GM11168 (cell line): ENCODE data around the gene CABLES1.
"Not testable (repeated sequence)": the region's sequence is repeated elsewhere in the genome, so short reads cannot be mapped to it uniquely, and the experiment has no call there.

ENCODE experiments used
- in situ Hi-C: fragments of 300-500 bp; cut with MboI; formaldehyde crosslinking; loops from one replicate; pipeline ENCODE4 v1.12.0; 2022; ENCODE audit warnings: low sequenced_read_pairs; ENCODE audit not compliant: unreplicated experiment

CABLES1 gene

GRCh38 chr18:23107718-23108117 is 27.6 kb upstream of the CABLES1 start:
- in situ Hi-C loops = no loop called here

DNA sequence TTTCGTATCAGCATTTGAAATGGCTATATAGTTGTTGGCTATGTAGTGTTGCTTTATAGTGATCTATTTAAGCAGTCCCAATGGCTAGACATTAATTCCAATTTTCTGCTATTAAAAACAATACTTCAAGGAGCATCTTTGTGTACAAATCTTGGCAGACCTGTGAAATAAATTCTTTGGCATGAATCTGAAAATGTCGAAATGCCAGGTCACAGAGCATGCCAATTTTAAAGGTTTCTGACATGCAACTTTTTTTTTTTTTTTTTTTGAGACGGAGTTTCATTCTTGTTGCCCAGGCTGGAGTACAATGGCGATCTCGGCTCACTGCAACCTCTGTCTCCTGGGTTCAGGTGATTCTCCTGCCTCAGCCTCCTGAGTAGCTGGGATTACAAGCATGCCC is 26.8 kb upstream of the CABLES1 start:
- in situ Hi-C loops = no loop called here

- in situ Hi-C loops = not testable (repeated sequence)
Observed at GRCh38 chr18:23109163-23109562, 26.1 kb upstream of the CABLES1 start.

- in situ Hi-C loops = no loop called here
Observed at GRCh38 chr18:23113576-23113975, 21.7 kb upstream of the CABLES1 start.

GRCh38 chr18:23114171-23114881 is 21.0 kb upstream of the CABLES1 start:
- in situ Hi-C loops = no loop called here

DNA sequence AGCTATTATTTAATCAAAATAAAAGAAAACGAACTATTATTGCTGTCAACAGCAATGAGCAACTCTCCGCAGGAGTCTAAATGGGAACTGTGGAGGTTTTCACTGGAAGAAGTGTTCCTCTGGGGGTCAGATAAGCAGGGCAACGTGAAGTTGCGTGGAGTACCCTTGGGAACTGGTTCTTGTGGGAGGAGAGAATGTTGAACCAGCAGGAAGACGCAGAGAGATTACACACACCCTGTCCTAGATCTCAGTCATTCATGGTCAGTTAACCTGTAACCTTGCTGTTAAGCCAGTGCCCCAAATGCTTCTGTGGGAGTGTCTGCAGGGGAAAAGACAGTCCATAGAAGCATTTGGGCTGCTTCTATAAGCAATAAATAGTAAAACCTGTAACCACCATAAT is 20.4 kb upstream of the CABLES1 start:
- in situ Hi-C loops = no loop called here

DNA sequence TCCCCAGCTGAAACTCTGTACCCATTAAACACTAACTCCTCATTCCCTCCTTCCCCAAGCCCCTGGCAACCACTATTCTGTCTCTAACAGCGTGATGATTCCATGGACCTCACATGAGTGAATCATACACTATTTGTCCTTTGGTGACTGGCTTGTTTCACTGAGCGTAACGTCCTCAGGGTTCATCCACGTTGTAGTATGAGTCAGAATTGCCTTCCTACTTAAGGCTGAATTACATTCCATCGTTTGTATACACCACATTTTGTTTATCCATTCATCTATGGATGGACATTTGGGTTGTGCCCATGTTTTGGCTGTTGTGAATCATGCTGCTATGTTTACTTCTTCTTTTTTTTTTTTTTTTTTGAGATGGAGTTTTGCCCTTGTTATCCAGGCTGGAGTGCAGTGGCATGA is 19.6 kb upstream of the CABLES1 start:
- in situ Hi-C loops = no loop called here

DNA sequence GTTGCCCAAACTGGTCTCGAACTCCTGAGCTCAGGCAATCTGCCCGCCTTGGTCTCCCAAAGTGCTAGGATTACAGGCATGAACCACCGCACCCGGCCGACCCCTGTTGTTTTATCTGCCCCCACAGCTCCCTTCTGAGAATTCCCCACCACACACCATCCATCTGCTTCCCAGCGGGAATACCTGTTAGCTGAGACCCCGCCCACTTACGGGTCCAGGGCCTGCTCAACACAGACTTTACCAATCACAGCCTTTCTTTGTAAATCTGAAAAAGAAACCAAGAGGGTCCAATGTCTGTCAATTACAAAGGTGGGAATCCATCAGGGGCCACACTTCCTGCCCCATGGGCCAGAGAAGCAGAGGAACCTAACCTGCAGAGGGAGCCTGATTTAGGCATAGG is 14.2 kb upstream of the CABLES1 start:
- in situ Hi-C loops = no loop called here

DNA sequence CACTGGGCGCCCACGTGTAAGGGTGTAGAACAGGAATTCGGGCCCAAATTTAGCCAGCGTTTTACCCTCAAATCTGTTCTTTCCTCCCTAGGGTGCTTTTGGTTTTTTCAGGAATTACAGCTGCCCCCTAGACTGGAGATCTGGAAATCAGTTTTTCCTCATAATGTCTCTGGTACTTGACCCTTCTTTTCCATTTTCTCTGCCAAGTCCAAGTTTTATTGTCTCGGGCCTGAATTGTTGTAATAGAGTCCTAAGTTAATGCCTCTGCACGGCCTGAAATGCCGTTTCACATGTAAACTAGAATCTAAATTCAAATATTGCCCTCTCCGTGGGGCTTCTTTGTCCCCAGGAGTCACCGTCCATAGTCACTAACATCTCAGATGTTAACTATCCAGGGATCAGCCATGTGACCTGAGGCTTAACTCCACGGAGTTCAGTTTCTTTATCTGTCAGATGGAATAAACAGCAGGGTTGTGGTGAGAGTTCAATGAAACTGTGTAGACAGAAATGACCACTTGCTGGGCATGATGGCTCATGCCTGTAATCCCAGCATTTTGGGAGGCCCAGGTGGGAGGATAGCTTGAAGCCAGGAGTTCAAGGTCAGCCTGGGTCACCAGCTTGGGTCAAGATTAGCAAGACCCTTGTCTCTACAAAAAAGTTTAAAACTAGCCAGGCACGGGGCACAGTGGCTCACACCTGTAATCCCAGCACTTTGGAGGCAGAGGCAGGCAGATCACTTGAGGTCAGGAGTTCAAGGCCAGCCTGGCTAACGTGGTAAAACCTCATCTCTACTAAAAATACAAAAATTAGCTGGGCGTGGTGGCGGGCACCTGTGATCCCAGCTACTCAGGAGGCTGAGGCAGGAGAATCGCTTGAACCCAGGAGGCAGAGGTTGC is 12.7 kb upstream of the CABLES1 start:
- in situ Hi-C loops = no loop called here

GRCh38 chr18:23126376-23127056 is 8.8 kb upstream of the CABLES1 start:
- in situ Hi-C loops = no loop called here

DNA sequence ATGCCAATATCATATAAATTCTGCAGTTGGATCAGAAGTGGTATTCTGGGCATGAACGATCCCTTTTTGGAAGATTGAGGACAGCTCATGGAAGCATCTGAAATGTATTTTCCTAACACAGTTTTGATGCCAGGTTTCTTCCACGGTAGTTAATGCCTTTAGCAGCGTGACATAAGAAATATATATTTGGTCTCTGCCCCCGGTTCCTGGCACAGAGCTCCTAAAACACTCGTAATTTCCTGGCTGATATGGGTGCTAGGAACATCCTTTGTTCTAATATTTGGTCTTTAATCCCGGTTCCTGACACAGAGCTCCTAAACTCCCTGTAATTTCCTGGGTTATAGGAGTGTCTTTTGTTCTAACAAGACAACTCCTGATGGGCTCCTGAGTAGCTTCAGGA is 8.2 kb upstream of the CABLES1 start:
- in situ Hi-C loops = no loop called here

DNA sequence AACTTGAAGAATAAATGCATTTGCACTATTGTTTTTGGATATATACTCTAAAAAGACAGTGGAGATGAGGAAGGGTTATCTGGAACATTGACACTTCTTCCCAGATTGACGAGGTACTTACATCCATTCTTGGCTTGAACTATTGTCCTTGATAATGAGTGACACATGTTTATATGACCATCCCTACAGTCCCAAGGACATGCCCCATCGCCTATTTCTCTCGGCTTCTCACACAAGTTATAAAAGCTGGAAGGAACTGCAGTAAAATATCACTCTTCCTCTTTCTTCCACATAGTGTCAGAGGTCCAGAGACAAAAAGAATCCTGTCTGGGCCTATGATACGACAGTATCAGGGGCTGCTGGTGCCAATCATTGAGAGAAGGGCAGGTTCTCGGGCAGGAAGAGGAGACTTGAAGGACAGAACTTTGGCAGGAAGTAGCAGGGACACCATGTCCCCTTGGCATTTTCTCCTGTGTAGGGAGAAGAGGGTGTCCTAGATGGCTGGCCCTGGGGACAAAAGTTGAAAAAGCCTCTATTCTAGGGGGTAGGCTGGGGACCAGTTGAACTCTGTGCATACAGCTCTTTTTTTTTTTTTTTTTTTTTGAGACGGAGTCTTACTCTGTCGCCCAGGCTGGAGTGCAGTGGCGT is 5.8 kb upstream of the CABLES1 start:
- in situ Hi-C loops = loop anchor here (10.0 kb wide), 1 partner anchor 225 kb away; no protein-coding TSS in a partner anchor

- in situ Hi-C loops = loop anchor here (10.0 kb wide), 1 partner anchor 223 kb away; no protein-coding TSS in a partner anchor
Observed at GRCh38 chr18:23131693-23132319, 3.5 kb upstream of the CABLES1 start.

- in situ Hi-C loops = loop anchor here (10.0 kb wide), 1 partner anchor 221 kb away; no protein-coding TSS in a partner anchor
Observed at GRCh38 chr18:23133860-23134779, 1.2 kb upstream of the CABLES1 start.

DNA sequence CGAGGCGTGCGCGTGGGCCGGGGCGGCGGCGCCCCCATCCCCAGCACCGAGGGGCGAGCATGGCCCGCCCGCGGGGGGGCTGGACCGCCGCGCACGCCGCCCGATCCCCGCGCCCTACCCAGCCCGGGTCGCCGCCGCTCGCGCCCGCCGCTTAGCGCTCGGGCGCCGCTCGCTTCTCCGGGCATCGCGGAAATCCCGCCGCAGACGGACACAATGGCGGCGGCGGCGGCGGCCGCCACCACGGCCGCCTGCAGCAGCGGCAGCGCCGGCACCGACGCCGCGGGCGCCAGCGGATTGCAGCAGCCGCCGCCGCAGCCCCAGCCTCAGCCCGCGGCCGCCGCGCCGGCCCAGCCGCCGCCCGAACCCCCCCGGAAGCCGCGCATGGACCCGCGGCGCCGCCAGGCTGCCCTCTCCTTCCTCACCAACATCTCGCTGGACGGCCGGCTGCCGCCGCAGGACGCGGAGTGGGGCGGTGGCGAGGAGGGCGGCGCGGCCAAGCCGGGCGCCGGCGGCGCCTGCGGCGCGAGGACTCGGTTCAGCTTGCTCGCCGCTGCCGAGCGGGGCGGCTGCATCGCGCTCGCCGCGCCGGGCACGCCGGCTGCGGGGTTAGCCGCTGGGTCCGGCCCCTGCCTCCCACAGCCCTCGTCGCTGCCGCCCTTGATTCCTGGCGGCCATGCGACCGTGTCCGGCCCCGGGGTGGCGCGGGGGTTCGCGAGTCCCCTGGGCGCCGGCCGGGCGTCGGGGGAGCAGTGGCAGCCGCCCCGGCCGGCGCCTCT is 453 bp downstream of the CABLES1 start:
- in situ Hi-C loops = loop anchor here (5.0 to 10.0 kb wide), 2 partner anchors 92 to 219 kb away; no protein-coding TSS in a partner anchor

DNA sequence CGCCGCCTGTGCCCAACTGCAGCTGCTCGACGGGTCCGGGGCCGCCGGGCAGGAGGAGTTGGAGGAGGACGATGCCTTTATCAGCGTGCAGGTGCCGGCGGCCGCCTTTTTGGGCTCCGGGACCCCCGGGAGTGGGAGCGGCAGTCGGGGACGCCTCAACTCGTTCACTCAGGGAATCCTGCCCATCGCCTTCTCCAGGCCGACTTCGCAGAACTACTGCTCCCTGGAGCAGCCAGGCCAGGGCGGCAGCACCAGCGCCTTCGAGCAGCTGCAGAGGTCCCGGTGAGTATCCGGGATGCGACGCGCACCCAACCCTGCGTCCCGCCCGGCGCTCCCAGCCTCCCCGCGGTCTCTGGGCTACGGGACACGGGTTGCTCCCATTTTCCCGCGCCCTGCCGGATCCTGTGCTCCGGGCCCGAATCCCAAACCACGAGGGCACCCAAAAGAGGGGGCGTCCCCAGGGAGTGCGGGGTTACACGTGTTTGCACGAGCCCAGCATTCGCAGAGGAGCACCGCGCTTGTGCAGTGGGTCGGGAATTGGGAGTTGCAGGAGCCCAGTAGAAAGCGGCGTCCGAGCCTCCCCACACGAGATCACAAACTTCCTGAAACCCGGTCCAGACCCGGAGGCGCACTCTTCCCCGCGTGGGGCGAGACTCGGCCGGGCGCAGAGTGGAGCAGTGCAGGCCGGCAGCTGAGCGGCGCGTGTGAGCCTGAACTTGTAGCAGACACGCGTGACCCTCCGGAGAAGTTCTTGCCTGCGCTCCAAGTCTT is 1.2 kb downstream of the CABLES1 start:
- in situ Hi-C loops = loop anchor here (5.0 to 10.0 kb wide), 2 partner anchors 91 to 218 kb away; no protein-coding TSS in a partner anchor

DNA sequence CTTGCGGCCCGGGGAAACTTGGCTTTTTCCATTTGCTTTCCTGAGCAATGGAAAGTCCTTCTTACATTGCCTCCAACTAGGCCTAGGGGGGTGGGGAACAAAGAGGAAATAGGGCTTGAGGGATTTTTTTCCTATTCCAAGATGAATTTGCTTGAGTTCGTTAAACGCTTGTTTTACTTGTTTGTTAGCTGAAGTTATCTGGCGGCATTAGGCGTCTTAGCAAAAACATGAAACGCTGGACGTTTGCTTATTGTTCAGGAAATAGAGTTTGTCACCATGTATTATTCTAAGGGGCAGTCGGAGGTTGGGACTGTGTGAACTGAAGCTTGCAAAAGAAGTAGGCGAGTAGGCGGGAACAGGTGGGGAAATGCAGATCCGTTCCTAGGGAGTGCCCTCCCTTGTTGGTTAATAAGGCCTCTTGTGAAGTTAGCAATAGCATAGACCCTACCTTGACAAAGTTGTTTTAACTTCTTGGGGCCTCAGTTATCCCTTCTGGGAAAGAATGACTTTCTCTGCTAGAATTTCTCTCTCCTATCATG is 1.9 kb downstream of the CABLES1 start:
- in situ Hi-C loops = loop anchor here (5.0 to 10.0 kb wide), 2 partner anchors 90 to 218 kb away; no protein-coding TSS in a partner anchor
